Measurements from ENCODE around the gene PLAC9. TPM values are rescaled to one million over a fixed set of nuclear protein-coding genes. Genes with fewer than 3 reads are reported as not detected.

PLAC9 gene
- total RNA-seq, 4 donors from 2014 or later = 21.3 to 59.4 (median 39.6) TPM

- Histone ChIP-seq H3K4me1 (peaks cover 72 to 99% (median 80%) of the 10 kb centered on the region in 4 donors), H3K27ac (replicated peaks in 1 of 4) (peak overlapping the region; percentile 53 to 87 (median 78)), H3K9me3 (no peaks in the 10 kb centered on the region), H3K36me3 (peaks cover 7 to 80% (median 64%) of the 10 kb centered on the region in 4 donors), H3K4me3 (no peak overlapping the region), H3K27me3 (no peaks in the 10 kb centered on the region)
- TF ChIP-seq POLR2AphosphoS5 (IDR thresholded peaks at IDR 0.05) (no peak), POLR2A (IDR thresholded peaks at IDR 0.05; ENCODE audit: low read depth) (no peak), CTCF (IDR thresholded peaks at IDR 0.05) (peak in 1 of 3 experiments; percentile 20), EP300 (IDR thresholded peaks at IDR 0.05) (no peak)
- 85% methylated on average over 7 of the region's 13 CpGs for WGBS
- no peak for DNase-seq (ENCODE audit: extremely low spot score)
- intact Hi-C loops (cut with DNase I) = no loop called here
Measured at GRCh38 chr10:80168679-80169380, 36.3 kb downstream of the PLAC9 start.

- no peak for TF ChIP-seq POLR2A (IDR thresholded peaks at IDR 0.05; ENCODE audit: low read depth)
- TF ChIP-seq POLR2AphosphoS5 (IDR thresholded peaks at IDR 0.05) = no peak
- no peak for TF ChIP-seq EP300 (IDR thresholded peaks at IDR 0.05)
- TF ChIP-seq CTCF (IDR thresholded peaks at IDR 0.05) = no peak
- Histone ChIP-seq H3K4me1 (peaks cover 60 to 88% (median 71%) of the 10 kb centered on the region in 4 donors), H3K27me3 (no peaks in the 10 kb centered on the region), H3K36me3 (peaks cover 7 to 68% (median 53%) of the 10 kb centered on the region in 4 donors), H3K4me3 (no peak overlapping the region), H3K9me3 (no peaks in the 10 kb centered on the region), H3K27ac (replicated peaks in 1 of 4) (peak overlapping the region in 2 of 4 donors; percentile 20 to 83)
- intact Hi-C loops (cut with DNase I) = no loop called here
- DNase-seq (ENCODE audit: extremely low spot score) = no peak
- WGBS = 60% methylated on average over 4 of the region's 4 CpGs
Measured at GRCh38 chr10:80170026-80170425, 37.5 kb downstream of the PLAC9 start.

GRCh38 chr10:80170641-80171040 lies 38.1 kb downstream of the PLAC9 start:
- 84% methylated on average over 6 of the region's 10 CpGs for WGBS
- H3K4me1 ChIP-seq = peaks cover 54 to 83% (median 66%) of the 10 kb centered on the region in 4 donors
- peaks cover 7 to 63% (median 47%) of the 10 kb centered on the region in 4 donors for H3K36me3 ChIP-seq
- no peak overlapping the region for H3K4me3 ChIP-seq
- peak overlapping the region in 3 of 4 donors; percentile 8 to 37 (median 31) for H3K27ac ChIP-seq (replicated peaks in 1 of 4)
- DNase-seq (ENCODE audit: extremely low spot score) = no peak
- no peaks in the 10 kb centered on the region for H3K9me3 ChIP-seq
- intact Hi-C loops (cut with DNase I) = no loop called here
- H3K27me3 ChIP-seq = no peaks in the 10 kb centered on the region
- TF ChIP-seq POLR2AphosphoS5 (IDR thresholded peaks at IDR 0.05) = no peak
- no peak for TF ChIP-seq EP300 (IDR thresholded peaks at IDR 0.05)
- no peak for TF ChIP-seq POLR2A (IDR thresholded peaks at IDR 0.05; ENCODE audit: low read depth)
- no peak for TF ChIP-seq CTCF (IDR thresholded peaks at IDR 0.05)

GRCh38 chr10:80171248-80171660 lies 38.7 kb downstream of the PLAC9 start:
- TF ChIP-seq EP300 (IDR thresholded peaks at IDR 0.05) = no peak
- Histone ChIP-seq H3K27ac (replicated peaks in 1 of 4) (peak overlapping the region in 2 of 4 donors; percentile 8 to 37), H3K4me3 (no peak overlapping the region), H3K9me3 (no peaks in the 10 kb centered on the region), H3K4me1 (peaks cover 51 to 83% (median 66%) of the 10 kb centered on the region in 4 donors), H3K27me3 (no peaks in the 10 kb centered on the region), H3K36me3 (peaks cover 7 to 57% (median 43%) of the 10 kb centered on the region in 4 donors)
- intact Hi-C loops (cut with DNase I) = no loop called here
- 93% methylated on average over 7 of the region's 7 CpGs for WGBS
- DNase-seq (ENCODE audit: extremely low spot score) = no peak

- 77% methylated on average over 3 of the region's 5 CpGs for WGBS
- Histone ChIP-seq H3K36me3 (peaks cover 7 to 47% (median 34%) of the 10 kb centered on the region in 4 donors), H3K27me3 (no peaks in the 10 kb centered on the region), H3K4me3 (no peak overlapping the region), H3K4me1 (peaks cover 51 to 81% (median 66%) of the 10 kb centered on the region in 4 donors), H3K27ac (replicated peaks in 1 of 4) (peak overlapping the region in 2 of 4 donors; percentile 3 to 44), H3K9me3 (no peaks in the 10 kb centered on the region)
- no peak for DNase-seq (ENCODE audit: extremely low spot score)
- TF ChIP-seq POLR2AphosphoS5 (IDR thresholded peaks at IDR 0.05) = no peak
- no peak for TF ChIP-seq POLR2A (IDR thresholded peaks at IDR 0.05; ENCODE audit: low read depth)
- TF ChIP-seq CTCF (IDR thresholded peaks at IDR 0.05) = no peak
- no peak for TF ChIP-seq EP300 (IDR thresholded peaks at IDR 0.05)
- intact Hi-C loops (cut with DNase I) = no loop called here
Measured at GRCh38 chr10:80172896-80173295, 40.4 kb downstream of the PLAC9 start.

Data from esophagus muscularis mucosa (tissue), 4 donors.